RWPE1 (cell line): ENCODE measurements around the gene SLC25A14.
"Not testable (repeated sequence)": the region's sequence is repeated elsewhere in the genome, so short reads cannot be mapped to it uniquely, and the experiment has no call there.

Source experiments
- CTCF ChIA-PET: fragments of 350-600 bp; sonication (Branson Sonifier 250); formaldehyde crosslinking; extraction: SDS; loops from one replicate; lab custom pipeline; 2021; lab: Yijun Ruan, JAX
- POLR2A ChIA-PET: fragments of 400-600 bp; formaldehyde crosslinking; extraction: SDS; loops from one replicate; lab custom pipeline; 2020; ENCODE audit warnings: antibody characterized with exemption; ENCODE audit not compliant: low non-redundant PET; lab: Yijun Ruan, JAX
- DNase-seq: peaks from one replicate; pipeline ENCODE4 v3.0.0; 2012; ENCODE audit warnings: low spot score
- H3K27ac ChIP-seq: fragments of 450-650 bp; 2 replicates; pipeline ENCODE4 v1.5.1; 2017
- CTCF ChIP-seq: fragments of 450-650 bp; conservative IDR thresholded peaks from 2 replicates; pipeline ENCODE4 v1.5.1; 2017; ENCODE audit warnings: low read depth, mild to moderate bottlenecking

The SLC25A14 gene

GRCh38 chrX:130336531-130336930, 3.2 kb upstream of the SLC25A14 start:
- CTCF ChIA-PET = no interaction called here
- POLR2A ChIA-PET = no interaction called here
- no peak for DNase-seq
- TF ChIP-seq CTCF = no peak
- no peak overlapping the region for H3K27ac ChIP-seq

- CTCF ChIA-PET = interaction anchor here (0.6 kb wide), 1 partner anchor 578 kb away, joined by 4 read pairs; no protein-coding TSS in a partner anchor
- POLR2A ChIA-PET, DNase-seq: not testable (repeated sequence)
- H3K27ac ChIP-seq = peak overlapping the region; percentile 66
Observed at GRCh38 chrX:130338869-130339268, 850 bp upstream of the SLC25A14 start.

- DNase-seq = no peak
- CTCF ChIA-PET = interaction anchor here (0.7 to 1.0 kb wide), 2 partner anchors 9 to 434 kb away, joined by 3 to 5 read pairs; no protein-coding TSS in a partner anchor
- POLR2A ChIA-PET = no interaction called here
- TF ChIP-seq CTCF = no peak
- peak overlapping the region; percentile 66 for H3K27ac ChIP-seq
Observed at GRCh38 chrX:130340271-130340670, 552 bp downstream of the SLC25A14 start.

- ChIA-PET POLR2A (no interaction called here), CTCF (interaction anchor here (0.6 kb wide), 1 partner anchor 49 kb away, joined by 3 read pairs; no protein-coding TSS in a partner anchor)
- no peak for DNase-seq
- no peak overlapping the region for H3K27ac ChIP-seq
- TF ChIP-seq CTCF = no peak
Observed at GRCh38 chrX:130343411-130343810, 3.7 kb downstream of the SLC25A14 start.

- ChIA-PET CTCF (no interaction called here), POLR2A (no interaction called here)
- no peak for TF ChIP-seq CTCF
- H3K27ac ChIP-seq = no peak overlapping the region
- no peak for DNase-seq
Observed at GRCh38 chrX:130347321-130347720, 7.6 kb downstream of the SLC25A14 start.

- no peak for TF ChIP-seq CTCF
- POLR2A ChIA-PET = no interaction called here
- CTCF ChIA-PET = interaction anchor here (0.7 kb wide), 1 partner anchor 565 kb away, joined by 3 read pairs; no protein-coding TSS in a partner anchor
- no peak for DNase-seq
- H3K27ac ChIP-seq = no peak overlapping the region
Observed at GRCh38 chrX:130351567-130351966, 11.8 kb downstream of the SLC25A14 start.

GRCh38 chrX:130352050-130352449, 12.3 kb downstream of the SLC25A14 start:
- POLR2A ChIA-PET, H3K27ac ChIP-seq, DNase-seq: not testable (repeated sequence)
- CTCF ChIA-PET = interaction anchor here (0.7 kb wide), 1 partner anchor 565 kb away, joined by 3 read pairs; no protein-coding TSS in a partner anchor

- no peak overlapping the region for H3K27ac ChIP-seq
- TF ChIP-seq CTCF = no peak
- ChIA-PET CTCF (no interaction called here), POLR2A (no interaction called here)
- no peak for DNase-seq
Observed at GRCh38 chrX:130376077-130376476, 36.4 kb downstream of the SLC25A14 start.
